GM23338 (cell line): Measurements from ENCODE around the gene SCART1. TPM values are rescaled to one million over a fixed set of nuclear protein-coding genes. Genes with fewer than 3 reads are reported as not detected.
"Not testable (repeated sequence)": the region's sequence is repeated elsewhere in the genome, so short reads cannot be mapped to it uniquely, and the experiment has no call there.

ENCODE experiments used
- ATAC-seq: fragments of 200-7000 bp; cut with Tn5 transposase; 3 replicates; pipeline ENCODE4 v1.9.1; 2020
- DNase-seq: peaks from one replicate; pipeline ENCODE4 v3.0.0-alpha.2; 2015; ENCODE audit warnings: low spot score
- H2AFZ ChIP-seq: fragments of 200-600 bp; sonication (generic); 2 replicates; pipeline ENCODE4 v1.8.0; 2016; ENCODE audit warnings: antibody characterized with exemption, mild to moderate bottlenecking, moderate library complexity
- H3F3A ChIP-seq: fragments of 200-600 bp; sonication (generic); replicated peaks from 2 replicates; pipeline ENCODE4 v1.8.0; 2017; ENCODE audit warnings: antibody characterized with exemption, mixed run types, low read depth
- H3K27ac ChIP-seq: fragments of 200-600 bp; sonication (generic); 2 replicates; pipeline ENCODE4 v1.6.1; 2016; ENCODE audit warnings: low read depth
- H3K27me3 ChIP-seq: fragments of 200-600 bp; sonication (generic); 2 replicates; pipeline ENCODE4 v1.8.0; 2016; ENCODE audit warnings: mild to moderate bottlenecking, mixed run types, moderate library complexity; ENCODE audit not compliant: insufficient read depth
- H3K36me3 ChIP-seq: fragments of 200-600 bp; sonication (generic); 2 replicates; pipeline ENCODE4 v1.8.0; 2016; ENCODE audit warnings: mild to moderate bottlenecking; ENCODE audit not compliant: insufficient read depth
- H3K4me1 ChIP-seq: fragments of 200-600 bp; sonication (generic); 2 replicates; pipeline ENCODE4 v1.8.0; 2016; ENCODE audit warnings: mild to moderate bottlenecking, moderate library complexity; ENCODE audit not compliant: insufficient read depth
- H3K4me2 ChIP-seq: fragments of 200-600 bp; sonication (generic); 2 replicates; pipeline ENCODE4 v1.7.1; 2017; ENCODE audit warnings: mixed run types
- H3K4me3 ChIP-seq: fragments of 200-600 bp; sonication (generic); 2 replicates; pipeline ENCODE4 v1.6.1; 2016; ENCODE audit warnings: mixed run types
- H3K79me2 ChIP-seq: fragments of 200-600 bp; sonication (generic); replicated peaks from 2 replicates; pipeline ENCODE4 v1.8.0; 2017; ENCODE audit warnings: mild to moderate bottlenecking; ENCODE audit not compliant: insufficient read depth
- H3K9me2 ChIP-seq: fragments of 200-600 bp; sonication (generic); 2 replicates; pipeline ENCODE4 v1.8.0; 2017; ENCODE audit not compliant: insufficient read depth
- H4K20me1 ChIP-seq: fragments of 200-600 bp; sonication (generic); replicated peaks from 2 replicates; pipeline ENCODE4 v1.8.0; 2017; ENCODE audit warnings: mild to moderate bottlenecking; ENCODE audit not compliant: insufficient read depth
- H3K27ac Mint-ChIP-seq: 2 replicates; pipeline ENCODE4 v1.8.0; 2020; ENCODE audit warnings: inconsistent platforms, mild to moderate bottlenecking, moderate library complexity, mixed read lengths
- H3K27me3 Mint-ChIP-seq: 3 replicates; pipeline ENCODE4 v1.8.0; 2022; ENCODE audit warnings: low read depth, mild to moderate bottlenecking, moderate library complexity, mixed read lengths, inconsistent platforms; ENCODE audit not compliant: insufficient read depth, poor library complexity
- H3K36me3 Mint-ChIP-seq: 3 replicates; pipeline ENCODE4 v1.8.0; 2021; ENCODE audit warnings: low read depth, mild to moderate bottlenecking, inconsistent platforms, moderate library complexity, mixed read lengths
- H3K4me1 Mint-ChIP-seq: 3 replicates; pipeline ENCODE4 v1.8.0; 2020; ENCODE audit warnings: mild to moderate bottlenecking, inconsistent platforms, mixed read lengths
- H3K4me3 Mint-ChIP-seq: 3 replicates; pipeline ENCODE4 v1.8.0; 2021; ENCODE audit warnings: moderate library complexity, mild to moderate bottlenecking, inconsistent platforms, mixed read lengths
- H3K9me3 Mint-ChIP-seq: 3 replicates; pipeline ENCODE4 v1.8.0; 2020; ENCODE audit warnings: moderate library complexity, mild to moderate bottlenecking, inconsistent platforms, mixed read lengths
- CTCF ChIP-seq, 2 experiments: fragments of 200-600 bp in 1 of 2; sonication (generic) in 1 of 2; conservative IDR thresholded peaks; 2 replicates each; pipeline versions ENCODE4 v1.5.1 to v1.6.1; 2016 to 2017; ENCODE audit warnings: antibody characterized with exemption in 2 of 2, low read depth in 2 of 2, mild to moderate bottlenecking in 2 of 2, moderate library complexity in 1 of 2
- polyA plus RNA-seq: library from polyadenylated mRNA; unstranded; fragments of >200 nt; fragmentation: Nextera tagmentation; extraction: Ambion mirVana; gene quantifications from 2 replicates; pipeline ENCODE4 v1.2.1, GENCODE V29; 2016
- total RNA-seq: library from RNA; depleted of rRNA; stranded (reverse); fragments of >200 nt; shearing (Covaris generic); gene quantifications from 2 replicates; pipeline ENCODE4 v1.2.3, GENCODE V29; 2014

Gene SCART1
- total and polyA plus RNA-seq, 2 experiments from 2014 or later, result 0.59 TPM; not detected in 1

- not testable (repeated sequence) for H3K36me3 ChIP-seq, H3K27me3 ChIP-seq, H3K27ac ChIP-seq, H3K4me1 ChIP-seq, H3K4me1 Mint-ChIP-seq, H3K9me2 ChIP-seq, DNase-seq, H4K20me1 ChIP-seq, H3K4me2 ChIP-seq, H3K27me3 Mint-ChIP-seq, H3K4me3 Mint-ChIP-seq, H3K79me2 ChIP-seq, H3F3A ChIP-seq, ATAC-seq, H3K27ac Mint-ChIP-seq, H2AFZ ChIP-seq, H3K4me3 ChIP-seq
- H3K36me3 Mint-ChIP-seq, result peaks cover 14% of the 10 kb centered on the region
- peaks cover 77% of the 10 kb centered on the region for H3K9me3 Mint-ChIP-seq
These were observed 39.8 kb downstream of the SCART1 start for GRCh38 chr10:133493562-133493961.

- not testable (repeated sequence) for H3K27ac Mint-ChIP-seq, H3K4me1 ChIP-seq, H3K27me3 ChIP-seq, H3K4me3 Mint-ChIP-seq, H3K27ac ChIP-seq, H3K27me3 Mint-ChIP-seq, H3K4me2 ChIP-seq, H3K9me2 ChIP-seq, H4K20me1 ChIP-seq, H3F3A ChIP-seq, H3K4me1 Mint-ChIP-seq, H3K36me3 ChIP-seq, H3K4me3 ChIP-seq, ATAC-seq, H3K79me2 ChIP-seq, H2AFZ ChIP-seq
- Mint-ChIP-seq H3K9me3 (peaks cover 79% of the 10 kb centered on the region), H3K36me3 (peaks cover 10% of the 10 kb centered on the region)
- peak; percentile 40 to 49 for TF ChIP-seq CTCF (conservative IDR thresholded peaks at IDR 0.05; ENCODE audit: low read depth in 2 of 2)
- DNase-seq, result peak; percentile 12
These were observed 43.6 kb downstream of the SCART1 start for GRCh38 chr10:133497363-133497762.

GRCh38 chr10:133499176-133499575 is 45.4 kb downstream of the SCART1 start:
- DNase-seq, H3K36me3 ChIP-seq, H3K4me3 Mint-ChIP-seq, ATAC-seq, H4K20me1 ChIP-seq, H3K4me2 ChIP-seq, H3K4me1 Mint-ChIP-seq, H3K9me2 ChIP-seq, H3K36me3 Mint-ChIP-seq, H3F3A ChIP-seq, H3K27me3 ChIP-seq, H2AFZ ChIP-seq, H3K27me3 Mint-ChIP-seq, H3K79me2 ChIP-seq, H3K4me3 ChIP-seq, H3K4me1 ChIP-seq, H3K27ac ChIP-seq, H3K27ac Mint-ChIP-seq: not testable (repeated sequence)
- peaks cover 73% of the 10 kb centered on the region for H3K9me3 Mint-ChIP-seq

GRCh38 chr10:133500897-133501296 is 47.2 kb downstream of the SCART1 start:
- peaks cover 60% of the 10 kb centered on the region for H3K9me3 Mint-ChIP-seq
- not testable (repeated sequence) for H3K9me2 ChIP-seq, H3K27me3 ChIP-seq, H3K27me3 Mint-ChIP-seq, H2AFZ ChIP-seq, H3K4me3 Mint-ChIP-seq, H3K4me1 ChIP-seq, H3K36me3 ChIP-seq, H4K20me1 ChIP-seq, H3F3A ChIP-seq, H3K27ac Mint-ChIP-seq, H3K79me2 ChIP-seq, DNase-seq, H3K4me1 Mint-ChIP-seq, H3K27ac ChIP-seq, H3K36me3 Mint-ChIP-seq, ATAC-seq, H3K4me2 ChIP-seq, H3K4me3 ChIP-seq
